BLaER1 (cell line): ENCODE results near the gene ARV1.

Experiments
- H3K27ac ChIP-seq: shearing (Covaris generic); formaldehyde crosslinking; 2 replicates; pipeline ENCODE4 v1.8.1; 2022
- H3K27me3 ChIP-seq: shearing (Covaris generic); formaldehyde crosslinking; 2 replicates; pipeline ENCODE4 v1.8.1; 2022
- H3K36me3 ChIP-seq: shearing (Covaris generic); formaldehyde crosslinking; 2 replicates; pipeline ENCODE4 v1.8.1; 2022
- H3K4me1 ChIP-seq: shearing (Covaris generic); formaldehyde crosslinking; 2 replicates; pipeline ENCODE4 v1.8.1; 2022
- H3K4me2 ChIP-seq: shearing (Covaris generic); formaldehyde crosslinking; 2 replicates; pipeline ENCODE4 v1.8.1; 2022
- H3K4me3 ChIP-seq: shearing (Covaris generic); formaldehyde crosslinking; 2 replicates; pipeline ENCODE4 v1.8.1; 2022
- H3K9ac ChIP-seq: shearing (Covaris generic); formaldehyde crosslinking; 2 replicates; pipeline ENCODE4 v1.8.1; 2022
- H3K9me3 ChIP-seq: shearing (Covaris generic); formaldehyde crosslinking; 2 replicates; pipeline ENCODE4 v1.8.1; 2022
- H4K20me1 ChIP-seq: shearing (Covaris generic); formaldehyde crosslinking; 2 replicates; pipeline ENCODE4 v1.8.1; 2022
- Cebpa-rat ChIP-seq: shearing (Covaris generic); IDR thresholded peaks from 2 replicates; pipeline ENCODE4 v1.8.1; 2022

Gene ARV1

DNA sequence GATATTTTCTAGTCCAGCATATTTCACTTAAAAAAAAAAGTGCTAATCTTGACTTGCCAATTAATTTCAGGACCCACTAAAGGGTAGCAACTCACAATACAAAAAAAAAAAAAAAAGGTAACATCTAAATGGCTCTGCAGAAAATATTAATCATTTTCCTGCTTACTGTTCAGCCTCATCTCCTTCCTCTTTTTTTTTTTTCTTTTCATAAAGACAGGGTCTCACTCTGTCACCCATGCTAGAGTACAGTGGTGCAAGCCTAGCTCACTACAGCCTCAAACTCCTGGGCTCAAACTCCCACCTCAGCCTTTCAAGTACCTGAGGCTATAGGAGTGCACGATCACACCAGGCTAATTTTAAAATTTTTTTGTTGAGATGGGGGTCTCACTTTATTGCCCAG is 30.6 kb upstream of the ARV1 start:
- H3K27me3 ChIP-seq, result no peaks in the 10 kb centered on the region
- H3K36me3 ChIP-seq, result peaks cover 31% of the 10 kb centered on the region
- TF ChIP-seq Cebpa-rat, result no peak
- H3K9me3 ChIP-seq, result no peaks in the 10 kb centered on the region
- no peaks in the 10 kb centered on the region for H4K20me1 ChIP-seq
- H3K9ac ChIP-seq, result no peak overlapping the region
- H3K4me3 ChIP-seq, result no peak overlapping the region
- H3K27ac ChIP-seq, result no peak overlapping the region
- no peak overlapping the region for H3K4me2 ChIP-seq
- 0 out of 2 replicates have a peak, but pooled peaks cover 6% of the 10 kb centered on the region for H3K4me1 ChIP-seq

DNA sequence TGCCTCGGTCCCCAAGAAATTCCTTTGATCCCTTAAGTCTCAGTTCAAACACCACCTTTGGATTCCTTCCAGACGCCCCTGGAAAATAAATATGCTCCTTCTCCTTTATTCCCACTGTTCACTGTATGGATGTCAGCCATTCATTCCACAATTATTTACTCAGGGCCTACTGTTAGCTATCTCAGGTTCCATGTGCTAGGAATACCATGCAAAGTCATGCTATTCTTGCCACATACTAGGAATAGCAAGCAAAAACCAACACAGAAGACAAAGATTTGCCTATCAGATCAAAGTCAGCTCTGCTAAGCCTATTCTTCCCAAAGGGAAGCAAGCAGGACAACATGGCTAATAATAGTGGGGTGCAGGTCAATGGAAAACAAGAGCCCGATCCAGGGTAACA is 30.0 kb upstream of the ARV1 start:
- Histone ChIP-seq H3K4me2 (no peak overlapping the region), H3K9ac (no peak overlapping the region), H3K4me1 (0 out of 2 replicates have a peak, but pooled peaks cover 6% of the 10 kb centered on the region), H3K27me3 (no peaks in the 10 kb centered on the region), H3K36me3 (peaks cover 32% of the 10 kb centered on the region), H3K27ac (no peak overlapping the region), H3K4me3 (no peak overlapping the region), H4K20me1 (no peaks in the 10 kb centered on the region), H3K9me3 (no peaks in the 10 kb centered on the region)
- no peak for TF ChIP-seq Cebpa-rat

DNA sequence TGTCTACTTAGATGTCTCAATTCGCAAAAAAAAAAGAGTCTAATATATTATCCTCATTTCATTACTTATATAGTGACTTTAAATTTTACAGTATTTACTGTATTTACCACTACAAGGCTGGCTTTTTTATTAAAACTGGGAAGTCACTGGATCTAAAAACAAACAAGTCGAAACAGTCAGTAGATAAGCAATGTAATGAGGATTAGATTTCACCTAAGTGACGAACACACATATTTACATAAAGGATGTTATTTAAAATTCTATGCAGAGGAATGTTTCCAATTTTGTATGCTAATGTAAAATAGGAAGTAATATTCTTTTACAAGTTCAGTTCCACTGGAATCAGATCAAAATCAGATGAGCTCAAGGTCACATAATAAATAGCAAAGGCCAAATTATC is 28.5 kb upstream of the ARV1 start:
- no peak for TF ChIP-seq Cebpa-rat
- Histone ChIP-seq H3K36me3 (peaks cover 26% of the 10 kb centered on the region), H3K4me2 (no peak overlapping the region), H3K4me3 (no peak overlapping the region), H3K27me3 (no peaks in the 10 kb centered on the region), H3K9ac (no peak overlapping the region), H4K20me1 (no peaks in the 10 kb centered on the region), H3K27ac (no peak overlapping the region), H3K4me1 (0 out of 2 replicates have a peak, but pooled peaks cover 6% of the 10 kb centered on the region), H3K9me3 (no peaks in the 10 kb centered on the region)

DNA sequence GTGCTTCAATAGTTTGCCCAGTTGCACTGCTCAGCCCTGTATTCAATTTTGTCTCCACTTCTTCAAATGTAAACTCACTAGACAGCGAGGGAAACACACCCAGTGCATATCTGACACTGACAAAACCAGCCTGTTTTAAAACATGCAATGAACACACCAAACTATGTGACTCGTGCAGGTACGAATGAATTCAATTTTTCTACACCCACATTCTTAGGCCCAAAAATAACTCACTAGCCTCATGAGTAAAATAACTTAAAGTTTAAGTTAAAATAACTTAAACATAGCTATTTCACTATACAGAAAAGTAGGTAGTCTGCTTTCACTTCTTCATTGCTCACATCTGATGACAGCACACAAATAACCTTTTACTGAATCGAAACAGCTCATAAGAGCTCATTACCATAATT is 21.3 kb upstream of the ARV1 start:
- no peak overlapping the region for H3K27ac ChIP-seq
- H3K4me3 ChIP-seq, result no peak overlapping the region
- no peaks in the 10 kb centered on the region for H3K4me1 ChIP-seq
- TF ChIP-seq Cebpa-rat, result no peak
- no peak overlapping the region for H3K9ac ChIP-seq
- no peak overlapping the region for H3K4me2 ChIP-seq
- no peaks in the 10 kb centered on the region for H3K27me3 ChIP-seq
- H3K9me3 ChIP-seq, result no peaks in the 10 kb centered on the region
- no peaks in the 10 kb centered on the region for H4K20me1 ChIP-seq
- H3K36me3 ChIP-seq, result peaks cover 64% of the 10 kb centered on the region

DNA sequence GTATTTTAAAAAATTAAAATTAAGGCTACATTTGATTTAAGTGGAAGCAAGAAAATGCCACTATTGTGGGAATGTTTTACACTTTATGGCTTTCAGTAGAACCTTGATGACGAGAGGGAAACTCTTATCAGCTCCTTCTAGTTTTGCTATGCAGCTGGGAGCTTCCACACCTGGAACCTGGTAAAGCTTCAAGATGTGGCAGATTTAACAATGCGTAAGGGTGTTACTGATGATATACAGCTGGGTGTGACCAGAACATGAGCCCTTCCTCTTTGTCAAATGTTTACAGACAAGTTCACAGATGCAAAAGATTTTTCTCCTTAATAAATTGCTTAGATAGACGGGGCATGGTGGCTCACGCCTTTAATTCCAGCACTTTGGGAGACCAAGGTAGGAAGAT is 20.5 kb upstream of the ARV1 start:
- Histone ChIP-seq H3K9ac (no peak overlapping the region), H3K4me3 (no peak overlapping the region), H3K27me3 (no peaks in the 10 kb centered on the region), H3K4me2 (no peak overlapping the region), H4K20me1 (peaks cover 7% of the 10 kb centered on the region; the same call in 1 of the 2 replicates), H3K4me1 (no peaks in the 10 kb centered on the region), H3K36me3 (peaks cover 62% of the 10 kb centered on the region), H3K9me3 (no peaks in the 10 kb centered on the region), H3K27ac (no peak overlapping the region)
- no peak for TF ChIP-seq Cebpa-rat

DNA sequence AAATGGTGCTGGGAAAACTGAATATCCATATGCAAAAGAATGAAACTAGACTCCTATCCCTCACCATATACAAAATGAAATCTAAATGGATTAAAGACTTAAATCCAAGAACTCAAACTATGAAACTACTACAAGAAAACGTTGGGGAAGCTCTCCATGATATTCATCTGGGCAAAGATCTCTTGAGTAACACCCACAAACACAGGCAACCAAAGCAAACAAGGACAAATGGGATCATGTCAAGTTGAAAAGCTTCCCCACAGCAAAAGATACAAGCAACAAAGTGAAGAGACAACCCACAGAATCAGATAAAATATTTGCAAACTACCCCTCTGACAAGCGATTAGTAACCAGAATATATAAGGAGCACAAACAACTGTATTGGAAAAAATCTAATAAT is 14.0 kb upstream of the ARV1 start:
- no peak for TF ChIP-seq Cebpa-rat
- Histone ChIP-seq H3K27ac (no peak overlapping the region), H3K4me2 (no peak overlapping the region), H3K9me3 (0 out of 2 replicates have a peak, but pooled peaks cover 3% of the 10 kb centered on the region), H3K4me3 (no peak overlapping the region), H3K9ac (no peak overlapping the region), H3K27me3 (no peaks in the 10 kb centered on the region), H3K36me3 (peaks cover 14% of the 10 kb centered on the region), H3K4me1 (no peaks in the 10 kb centered on the region), H4K20me1 (peaks cover 37% of the 10 kb centered on the region; the same call in 1 of the 2 replicates)

DNA sequence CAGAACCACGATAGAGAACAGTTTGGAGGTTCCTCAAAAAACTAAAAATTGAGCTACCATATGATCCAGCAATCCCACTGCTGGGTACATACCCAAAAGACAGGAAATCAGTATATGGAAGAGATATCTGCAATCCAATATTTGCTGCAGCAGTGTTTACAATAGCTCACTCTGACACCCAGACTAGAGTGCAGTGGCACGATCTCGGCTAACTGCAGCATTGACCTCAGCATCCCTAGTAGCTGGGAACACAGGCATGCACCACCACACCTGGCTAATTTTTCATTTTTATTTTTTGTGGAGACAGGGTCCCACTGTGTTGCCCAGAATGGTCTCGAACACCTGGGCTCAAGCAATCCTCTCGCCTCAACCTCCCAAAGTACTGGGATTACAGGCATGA is 13.4 kb upstream of the ARV1 start:
- H3K27ac ChIP-seq, result no peak overlapping the region
- H3K4me3 ChIP-seq, result no peak overlapping the region
- H3K36me3 ChIP-seq, result peaks cover 14% of the 10 kb centered on the region
- H3K9ac ChIP-seq, result no peak overlapping the region
- peaks cover 42% of the 10 kb centered on the region; the same call in 1 of the 2 replicates for H4K20me1 ChIP-seq
- H3K4me1 ChIP-seq, result no peaks in the 10 kb centered on the region
- no peaks in the 10 kb centered on the region for H3K27me3 ChIP-seq
- 0 out of 2 replicates have a peak, but pooled peaks cover 3% of the 10 kb centered on the region for H3K9me3 ChIP-seq
- no peak for TF ChIP-seq Cebpa-rat
- H3K4me2 ChIP-seq, result no peak overlapping the region

DNA sequence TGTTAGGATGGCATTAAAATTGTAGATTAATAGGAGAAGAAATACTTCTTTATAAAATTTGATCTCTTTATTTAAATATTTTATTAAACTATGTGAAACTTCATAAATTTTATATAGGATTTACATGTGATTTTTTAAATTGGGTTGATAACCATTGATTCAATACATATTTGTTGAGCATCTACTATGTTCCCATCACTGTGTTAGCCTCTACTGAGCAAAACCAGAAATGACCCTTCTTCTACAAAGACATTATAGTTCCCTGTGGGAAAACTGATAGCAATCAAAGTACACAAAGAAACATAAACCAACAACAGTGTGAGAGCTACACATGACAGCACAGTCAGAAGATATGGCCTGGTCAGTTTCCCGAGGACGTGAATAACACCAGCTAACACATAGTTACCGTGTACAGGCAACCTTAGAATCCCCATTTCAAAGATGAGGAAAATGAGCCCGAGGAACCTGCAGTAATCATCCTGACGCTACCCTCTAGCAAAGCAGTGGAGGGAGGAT is 12.5 kb upstream of the ARV1 start:
- Histone ChIP-seq H4K20me1 (peaks cover 42% of the 10 kb centered on the region; the same call in 1 of the 2 replicates), H3K4me2 (no peak overlapping the region), H3K27ac (no peak overlapping the region), H3K9me3 (0 out of 2 replicates have a peak, but pooled peaks cover 3% of the 10 kb centered on the region), H3K36me3 (peaks cover 11% of the 10 kb centered on the region), H3K9ac (no peak overlapping the region), H3K4me1 (peaks cover under 1% of the 10 kb centered on the region), H3K27me3 (no peaks in the 10 kb centered on the region), H3K4me3 (no peak overlapping the region)
- no peak for TF ChIP-seq Cebpa-rat

DNA sequence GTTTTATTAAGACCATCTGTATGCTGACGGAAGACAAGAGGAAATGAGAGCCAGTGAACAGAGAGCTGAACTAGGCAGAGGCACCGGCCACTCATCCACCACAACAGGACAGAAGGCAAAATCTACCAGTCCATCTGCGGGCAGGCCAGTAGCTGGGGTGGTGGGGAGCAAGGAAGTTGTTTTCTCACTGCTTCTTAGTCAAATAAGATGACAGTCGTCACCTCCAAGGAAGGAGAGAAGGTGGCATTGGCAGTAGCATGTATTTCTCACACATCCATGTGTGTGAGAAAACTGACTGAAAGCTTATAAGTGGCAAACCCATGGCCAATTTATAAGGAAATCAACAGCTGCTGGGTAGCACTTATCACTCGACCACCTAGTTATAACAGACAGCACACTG is 8.5 kb upstream of the ARV1 start:
- no peak overlapping the region for H3K4me3 ChIP-seq
- H3K27me3 ChIP-seq, result no peaks in the 10 kb centered on the region
- peaks cover 10% of the 10 kb centered on the region for H3K36me3 ChIP-seq
- H3K9me3 ChIP-seq, result 0 out of 2 replicates have a peak, but pooled peaks cover 2% of the 10 kb centered on the region
- no peak overlapping the region for H3K27ac ChIP-seq
- H3K4me1 ChIP-seq, result peaks cover 28% of the 10 kb centered on the region
- no peak for TF ChIP-seq Cebpa-rat
- peaks cover 25% of the 10 kb centered on the region; the same call in 1 of the 2 replicates for H4K20me1 ChIP-seq
- no peak overlapping the region for H3K4me2 ChIP-seq
- H3K9ac ChIP-seq, result no peak overlapping the region

DNA sequence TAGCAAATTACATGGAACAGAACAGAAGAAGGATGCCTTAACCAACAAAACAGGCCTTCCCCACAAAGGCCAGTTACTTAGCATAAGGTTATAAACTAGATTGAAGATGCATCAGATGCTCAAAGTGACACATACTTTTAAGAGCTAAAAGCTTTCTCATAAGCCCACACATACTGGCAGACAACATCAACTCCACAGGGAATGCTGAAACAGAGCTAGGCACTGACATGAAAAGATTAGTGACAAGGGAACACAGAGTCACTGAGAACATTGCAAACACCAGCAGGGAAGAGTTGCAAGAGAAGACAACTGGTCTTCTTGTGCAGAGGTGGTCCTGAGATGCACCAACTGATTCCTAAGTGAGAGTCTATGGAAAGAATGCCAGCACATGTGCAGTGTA is 7.1 kb upstream of the ARV1 start:
- Histone ChIP-seq H3K36me3 (peaks cover 17% of the 10 kb centered on the region), H3K27ac (no peak overlapping the region), H3K9ac (no peak overlapping the region), H3K27me3 (no peaks in the 10 kb centered on the region), H3K4me1 (peaks cover 42% of the 10 kb centered on the region), H3K4me2 (no peak overlapping the region), H4K20me1 (peaks cover 21% of the 10 kb centered on the region; the same call in 1 of the 2 replicates), H3K9me3 (no peaks in the 10 kb centered on the region), H3K4me3 (no peak overlapping the region)
- no peak for TF ChIP-seq Cebpa-rat
